HG03571 (cell line): ENCODE data around the gene STAMBP.
A peak's percentile ranks its signal among the peaks of the same experiment; 100 is the strongest.
"Not testable (repeated sequence)": the region's sequence is repeated elsewhere in the genome, so short reads cannot be mapped to it uniquely, and the experiment has no call there.

Experiments used
- ATAC-seq: cut with Tn5 transposase; IDR thresholded peaks from one replicate; pipeline ENCODE4 v1.9.1; 2021; ENCODE audit not compliant: unreplicated experiment

The STAMBP gene

DNA sequence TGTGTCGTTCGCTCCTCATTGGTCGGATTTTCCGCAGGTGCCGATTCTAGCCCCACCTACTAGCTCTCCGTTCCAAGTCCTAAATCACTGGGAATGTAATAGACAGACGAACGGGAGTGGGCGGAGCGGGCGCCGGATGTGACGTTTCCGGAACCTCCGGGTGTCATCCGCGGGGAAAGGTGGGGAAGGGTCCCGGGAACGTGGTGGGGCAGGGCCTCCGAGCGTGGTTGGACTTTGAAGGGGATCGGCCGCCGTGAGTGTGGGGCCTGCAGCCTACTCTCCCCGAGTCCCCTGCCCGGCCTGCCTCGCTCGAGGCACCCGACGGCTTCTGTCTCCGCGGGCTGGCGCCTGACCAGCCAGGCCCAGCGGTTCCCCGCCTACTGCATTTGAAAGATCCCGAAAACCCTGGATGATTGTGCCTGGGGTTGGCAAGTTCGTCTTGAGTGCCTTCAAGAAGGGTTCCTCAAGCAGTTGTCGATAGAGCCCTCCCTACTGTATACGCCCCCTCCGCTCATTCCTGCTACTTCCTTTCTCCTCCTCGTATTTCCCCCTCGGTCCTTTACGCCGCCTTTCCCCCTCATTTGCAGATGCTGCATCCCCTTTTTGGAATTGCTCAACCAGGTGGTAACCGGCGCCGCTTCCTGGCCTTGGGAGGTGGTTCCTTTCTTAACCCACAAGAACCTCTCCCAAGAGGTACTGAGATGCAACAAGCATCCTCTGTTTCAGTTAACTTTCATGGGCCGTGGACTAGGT is at the start of gene STAMBP:
Gene STAMBP (plus strand): TSS at position 144 of the 753 bp plus-strand sequence. CDS start 1,896 bp downstream, outside the sequence.
- peak; percentile 80 for ATAC-seq

DNA sequence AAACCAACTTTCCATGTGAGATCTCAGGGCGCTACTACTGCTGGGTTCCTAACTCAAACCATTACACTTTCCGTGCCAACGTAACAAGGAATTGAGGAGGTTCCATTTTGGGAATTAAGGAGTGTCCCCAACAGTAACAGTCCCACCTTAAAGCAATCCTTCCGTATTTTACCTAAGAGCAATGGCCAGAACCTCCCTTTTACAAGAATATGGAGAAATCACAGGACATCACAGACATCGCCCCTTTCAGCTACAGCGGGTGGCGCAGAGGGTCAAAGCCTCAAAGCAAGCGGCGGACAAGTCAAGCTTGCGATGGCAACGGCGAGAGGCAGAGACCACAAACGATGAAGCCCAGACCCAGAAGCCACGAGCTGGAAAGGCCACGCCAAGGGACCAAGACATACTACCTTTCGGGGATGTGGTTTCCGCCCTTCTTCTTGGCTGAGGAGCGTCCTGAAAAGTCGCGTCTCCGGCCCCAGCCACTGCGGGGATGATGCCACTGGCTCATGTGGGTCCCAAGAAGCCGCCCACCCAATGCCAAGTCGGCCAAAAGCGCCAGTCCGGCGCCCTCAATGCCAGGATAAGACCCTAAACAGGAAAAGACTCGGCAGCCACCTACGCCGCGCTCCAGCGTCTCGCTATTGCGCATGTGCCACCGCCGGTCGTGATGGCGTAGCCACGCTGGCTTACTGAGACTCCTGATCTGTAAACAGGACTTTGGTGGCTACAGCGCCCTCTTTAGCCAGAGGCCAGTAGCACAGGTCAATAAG is 49.1 kb upstream of the STAMBP start, which contains the start of gene DUSP11:
Gene DUSP11 (minus strand): TSS at position 637 of the 770 bp plus-strand sequence. CDS start 129 bp downstream, at position 508.
- peak; percentile 99 for ATAC-seq

DNA sequence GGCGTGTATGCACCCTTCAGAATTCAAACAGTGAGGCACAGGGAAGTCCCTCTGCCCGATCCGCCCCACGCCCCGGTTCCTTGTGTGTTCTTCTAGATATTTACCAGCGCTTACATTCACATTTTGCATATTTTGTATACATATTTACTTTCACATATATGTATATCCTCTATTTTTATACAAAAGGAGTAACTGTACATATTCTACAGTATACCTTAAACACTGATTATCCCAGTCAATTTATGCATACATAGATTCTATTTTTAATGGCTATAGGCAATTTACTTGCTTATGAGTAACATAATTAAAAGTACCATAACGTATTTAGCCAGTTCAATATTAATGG is 48.6 kb upstream of the STAMBP start:
- no peak for ATAC-seq

DNA sequence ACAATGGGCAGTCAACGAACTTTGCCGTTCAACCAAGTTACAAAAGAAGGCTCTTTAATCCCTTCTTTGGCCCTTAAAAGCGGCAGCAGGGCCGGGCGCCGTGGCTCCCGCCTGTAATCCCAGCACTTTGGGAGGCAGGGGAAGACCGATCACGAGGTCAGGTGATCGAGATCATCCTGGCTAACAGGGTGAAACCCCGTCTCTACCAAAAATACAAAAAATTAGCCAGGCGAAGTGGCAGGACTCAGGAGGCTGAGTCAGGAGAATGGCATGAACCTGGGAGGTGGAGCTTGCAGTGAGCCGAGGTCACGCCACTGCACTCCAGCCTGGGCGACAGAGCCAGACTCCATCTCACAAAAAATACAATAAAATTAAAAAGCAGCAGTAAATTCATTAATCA is 45.4 kb upstream of the STAMBP start:
- ATAC-seq: not testable (repeated sequence)

DNA sequence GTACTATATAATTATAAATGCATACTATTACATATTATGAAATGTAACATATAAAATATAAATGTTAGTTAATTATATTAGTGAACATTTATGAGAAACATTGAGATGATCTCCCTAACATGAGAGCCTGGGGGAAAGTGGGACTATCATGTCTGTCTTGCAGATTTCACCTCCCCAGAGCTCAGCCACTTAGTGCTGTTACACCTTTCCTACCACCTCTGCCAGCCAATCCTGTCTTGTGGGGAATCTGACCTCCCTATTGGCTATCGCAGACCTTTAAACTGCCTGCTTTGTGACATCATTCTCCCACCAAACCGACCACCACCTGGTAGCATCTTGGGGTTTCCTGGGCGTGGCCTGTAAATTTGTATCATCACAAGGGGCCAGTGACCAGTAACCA is 44.9 kb upstream of the STAMBP start, which contains the start of gene C2orf78:
Gene C2orf78 (plus strand): TSS at position 301 of the 400 bp plus-strand sequence. CDS start 127 bp downstream, outside the sequence.
- not testable (repeated sequence) for ATAC-seq

DNA sequence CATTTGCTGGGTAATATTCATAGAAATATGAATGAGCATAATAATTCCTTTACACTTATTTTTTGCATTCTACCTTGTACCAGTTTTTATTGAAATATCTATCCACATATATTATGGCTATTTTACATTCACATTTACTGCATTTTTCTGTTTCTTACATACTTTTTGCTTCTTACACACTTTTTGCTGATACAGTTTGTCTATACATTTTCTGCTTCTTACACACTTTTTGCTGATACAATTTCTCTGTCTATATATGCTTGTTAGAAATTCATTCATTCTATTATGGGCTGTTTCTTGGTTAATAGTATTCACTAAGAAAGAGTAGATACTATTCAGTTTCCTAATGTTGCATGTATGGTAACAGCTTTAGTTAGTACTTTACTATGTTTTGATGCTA is 16.9 kb upstream of the STAMBP start:
- ATAC-seq: no peak

DNA sequence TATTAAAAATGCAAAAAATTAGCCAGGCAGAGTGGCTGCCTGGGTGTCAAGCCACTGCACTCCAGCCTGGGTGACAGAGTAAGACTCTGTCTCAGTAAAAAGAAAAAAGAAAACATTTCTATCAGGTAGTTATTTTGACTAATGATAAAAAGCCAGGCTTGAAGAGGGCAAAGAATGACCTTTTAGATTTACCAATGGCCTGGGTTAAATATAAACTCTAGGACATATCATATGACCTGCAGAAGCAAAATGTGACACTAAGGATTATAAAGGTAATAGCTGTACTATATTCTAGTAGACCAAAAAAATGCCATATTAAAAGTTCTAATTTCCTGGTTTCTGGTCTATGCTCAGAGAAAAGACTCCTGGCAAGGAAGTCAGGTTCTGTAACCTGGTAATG is 16.1 kb upstream of the STAMBP start:
- ATAC-seq: no peak

DNA sequence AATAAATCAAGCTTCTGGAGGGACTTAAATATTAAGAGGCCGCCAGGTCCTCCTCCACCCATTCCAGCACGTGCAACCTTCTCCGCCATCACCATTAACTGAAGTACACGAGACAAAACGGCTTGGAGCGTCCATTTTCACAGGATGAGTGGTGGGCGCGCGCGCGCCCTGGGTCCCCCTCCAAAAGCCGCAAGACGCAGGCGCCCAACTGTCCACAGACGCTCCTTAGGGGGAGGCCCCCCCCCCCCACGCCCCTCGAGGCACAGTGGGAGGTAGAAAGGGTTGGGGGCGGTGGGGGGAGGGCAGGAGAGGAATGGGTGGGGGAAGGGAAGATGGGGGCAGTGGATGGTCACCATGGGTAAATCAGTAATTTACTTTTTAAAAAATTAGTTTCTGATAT is 10.5 kb upstream of the STAMBP start:
- no peak for ATAC-seq

DNA sequence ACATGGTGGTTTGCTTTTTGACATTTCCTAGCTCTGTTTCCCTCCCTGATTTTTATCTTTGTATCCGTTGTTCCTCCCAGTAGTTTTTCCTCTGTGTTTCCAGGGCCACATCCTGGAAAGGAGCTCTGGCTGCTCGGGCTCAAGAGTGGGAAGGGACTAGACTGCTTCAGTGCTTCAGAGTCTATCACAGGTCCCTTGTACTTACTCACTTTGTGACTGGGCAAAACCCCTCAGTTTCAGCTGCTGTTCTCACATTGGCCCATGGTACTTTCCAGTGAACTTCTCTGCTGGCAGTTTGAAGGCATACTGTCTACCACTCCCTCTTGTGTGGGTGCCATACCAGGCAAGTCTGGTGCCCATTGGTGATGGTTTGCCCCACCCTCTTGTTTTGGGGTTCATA is 7.5 kb upstream of the STAMBP start:
- peak; percentile 56 for ATAC-seq

DNA sequence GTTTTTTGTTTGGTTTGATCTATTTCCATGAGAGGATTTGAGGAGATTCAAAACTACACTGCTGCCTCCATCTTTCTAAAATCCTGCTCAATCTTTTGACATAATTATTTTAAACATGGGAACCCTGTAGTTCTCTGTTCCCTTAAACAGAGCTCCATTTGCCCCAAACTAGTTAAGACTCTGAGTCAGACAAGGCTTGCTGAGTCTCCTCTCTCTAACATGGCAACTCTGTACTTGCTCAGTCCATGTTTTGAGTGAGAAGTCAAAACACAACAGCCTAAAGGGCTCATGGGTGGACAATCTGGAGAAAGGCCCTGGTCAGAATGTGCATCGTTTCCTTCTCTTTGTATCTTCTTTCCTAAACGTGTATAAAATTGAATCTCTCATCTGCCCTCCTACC is 7.1 kb upstream of the STAMBP start:
- ATAC-seq: no peak

DNA sequence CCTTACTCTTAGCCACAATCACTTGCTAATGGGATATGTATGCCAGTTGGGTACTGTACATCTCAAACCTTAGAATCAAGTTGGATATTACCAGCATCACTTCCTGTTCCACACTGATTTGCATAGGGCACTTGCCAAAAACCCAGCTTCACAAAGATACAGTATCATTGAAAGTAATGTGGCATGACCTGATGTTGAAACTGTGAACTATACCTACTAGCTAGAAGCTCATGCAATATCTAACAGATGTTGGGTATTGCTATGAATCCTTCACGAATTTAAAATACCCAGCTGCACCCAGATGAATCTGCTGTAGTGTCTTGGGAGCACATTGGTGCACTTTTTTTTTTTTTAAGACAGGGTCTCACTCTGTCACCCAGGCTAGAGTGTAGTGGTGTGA is 6.5 kb upstream of the STAMBP start:
- peak; percentile 65 for ATAC-seq

DNA sequence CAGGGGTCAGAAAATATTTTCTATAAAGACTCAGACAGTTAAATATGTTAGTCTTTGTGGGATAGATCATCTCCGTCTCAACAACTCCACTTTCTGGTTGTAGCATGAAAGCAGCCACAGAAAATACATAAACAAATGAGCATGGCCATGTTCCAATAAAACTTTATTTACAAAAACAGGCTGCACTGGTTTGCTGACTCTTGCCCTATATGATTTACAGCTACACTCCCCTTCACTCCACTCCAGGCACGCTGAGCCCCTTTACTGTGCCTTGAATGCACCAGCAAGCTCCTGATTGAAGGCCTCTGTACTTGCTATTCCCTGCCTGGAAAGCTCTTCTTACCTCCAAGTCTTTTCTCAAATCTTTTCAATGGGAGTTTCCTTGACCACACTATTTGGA is 5.8 kb upstream of the STAMBP start:
- no peak for ATAC-seq

DNA sequence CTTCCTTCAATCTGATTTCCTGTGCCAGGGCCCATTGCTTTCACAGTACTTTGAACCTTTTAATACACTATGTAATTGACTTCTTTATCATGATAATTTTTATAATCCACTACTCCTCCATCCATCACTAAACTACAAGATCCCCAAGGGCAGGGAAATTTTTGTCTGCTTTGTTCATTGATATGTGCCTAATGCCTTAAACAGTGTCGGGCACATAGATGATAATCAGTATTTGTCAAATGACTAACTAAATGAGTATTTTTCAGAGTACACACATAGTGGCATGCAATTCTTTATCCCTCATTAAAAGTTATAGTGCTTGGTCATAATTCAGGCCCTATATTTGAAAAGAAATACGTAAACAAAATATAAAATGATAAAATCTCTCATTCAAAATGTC is 5.3 kb upstream of the STAMBP start:
- ATAC-seq: no peak

DNA sequence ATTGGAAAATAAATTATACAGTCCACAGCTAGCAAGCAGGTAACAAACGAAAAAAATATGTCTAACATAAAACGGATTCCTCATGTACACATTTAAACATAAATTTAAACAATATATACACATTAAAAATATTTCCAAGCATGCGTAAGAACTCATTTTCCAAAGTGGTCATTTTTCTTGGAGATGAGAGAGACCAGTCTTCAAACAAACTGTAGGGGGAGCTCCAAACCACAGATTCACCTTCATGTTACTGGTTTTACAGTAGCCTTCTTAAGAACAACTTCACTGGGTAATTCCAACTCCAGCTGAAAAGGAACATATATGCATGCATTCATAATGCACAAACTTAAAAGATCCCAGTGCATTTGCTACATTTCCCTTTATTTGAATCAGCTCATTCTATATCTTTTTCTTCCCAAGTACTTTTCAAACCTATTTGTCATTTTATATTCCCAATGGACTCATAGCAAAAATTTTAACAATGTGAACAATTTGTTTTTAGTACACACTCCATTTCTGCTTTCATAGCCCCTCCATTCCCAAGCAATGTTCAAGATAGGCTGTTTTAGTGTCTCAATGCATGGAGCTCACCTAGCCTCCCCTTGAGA is 4.7 kb upstream of the STAMBP start:
- no peak for ATAC-seq

DNA sequence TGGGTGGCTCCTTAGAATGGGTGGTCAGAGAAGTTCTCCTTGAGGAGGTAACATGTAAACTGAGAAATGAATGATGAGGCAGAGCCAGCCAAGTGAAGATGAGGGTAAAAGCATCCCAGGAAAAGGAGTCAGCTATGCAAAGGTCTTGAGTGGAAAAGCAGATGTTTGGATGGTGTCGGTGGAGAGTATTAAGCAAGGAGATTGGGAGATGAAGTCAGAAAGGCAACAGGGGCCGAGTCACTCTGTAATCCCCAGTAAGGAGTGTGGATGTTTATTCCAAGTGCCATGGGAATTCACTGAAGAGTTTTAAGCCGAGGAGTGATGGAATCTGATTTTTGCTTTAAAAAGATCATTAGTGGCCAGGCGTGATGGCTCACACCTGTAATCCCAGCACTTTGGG is 3.4 kb upstream of the STAMBP start:
- no peak for ATAC-seq

DNA sequence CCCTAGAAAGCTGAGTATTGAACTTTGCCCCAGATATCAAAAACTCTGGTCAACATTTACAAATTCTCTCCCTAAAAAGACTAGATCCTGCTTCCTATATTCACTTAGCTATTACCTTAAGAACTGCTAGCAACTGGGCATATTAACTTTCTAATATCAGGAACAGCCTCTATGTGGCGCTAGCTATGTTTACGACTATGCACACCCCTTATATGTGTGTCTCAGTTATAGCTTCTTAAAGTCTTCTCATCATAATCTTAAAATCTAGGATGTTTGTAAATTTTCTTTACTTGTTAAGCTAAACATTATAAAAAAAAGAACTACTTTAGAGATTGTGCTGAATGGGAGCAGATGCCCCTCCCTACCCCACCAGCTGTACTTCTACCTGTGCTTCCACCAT is 1.7 kb upstream of the STAMBP start:
- ATAC-seq: no peak

DNA sequence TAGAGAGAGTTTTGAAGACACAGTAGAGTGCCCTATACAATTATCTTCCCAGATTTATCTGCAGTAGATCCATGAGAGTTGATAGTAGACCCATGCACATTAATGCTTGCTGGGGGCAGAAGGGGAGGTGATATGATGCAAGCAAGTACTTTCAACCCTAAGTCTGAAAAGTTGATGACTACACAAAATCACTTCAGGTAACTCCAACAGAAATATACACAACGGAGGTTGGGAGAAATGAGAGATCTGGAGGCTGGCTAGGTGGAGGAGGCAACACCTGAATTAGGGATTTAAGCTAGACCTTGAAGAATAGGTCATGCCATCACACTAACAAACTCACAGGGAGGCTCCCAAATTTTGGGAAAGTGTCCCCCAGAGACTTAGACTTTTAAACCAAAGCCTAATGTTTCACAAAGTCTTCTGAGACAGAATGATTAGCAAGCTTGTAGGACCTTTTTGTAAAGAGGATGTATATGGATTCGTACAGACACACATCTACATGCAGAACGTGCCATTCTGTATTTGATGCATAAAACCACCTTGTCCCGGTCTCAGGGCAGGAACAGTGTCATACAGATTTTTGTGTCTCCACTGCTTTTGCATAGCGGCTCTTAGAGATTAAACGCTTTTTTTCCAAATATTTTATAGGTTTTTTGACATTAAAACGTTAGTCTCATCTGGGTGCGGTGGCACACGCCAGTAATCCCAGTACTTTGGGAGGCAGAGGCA is 937 bp upstream of the STAMBP start:
- no peak for ATAC-seq

DNA sequence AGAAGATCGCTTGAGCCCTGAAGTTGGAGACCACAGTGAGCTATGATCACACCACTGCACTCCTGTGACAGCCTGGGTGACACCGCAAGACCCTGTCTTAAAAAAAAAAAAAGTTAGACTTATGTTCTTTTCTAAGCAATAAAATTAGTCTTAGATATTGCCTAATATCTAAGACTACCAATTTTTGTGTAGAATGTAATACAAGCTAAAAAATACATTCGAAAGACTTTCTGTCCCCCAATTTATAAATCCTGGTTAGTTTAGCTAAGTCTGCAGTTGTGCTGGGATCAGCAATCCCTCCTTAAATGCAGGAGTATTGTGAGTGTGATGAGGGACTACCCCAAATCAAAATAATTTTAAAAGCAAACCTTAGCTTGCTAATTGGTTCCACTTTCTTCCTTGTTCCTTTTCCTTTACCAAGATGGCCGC is 358 bp upstream of the STAMBP start:
- ATAC-seq: no peak

DNA sequence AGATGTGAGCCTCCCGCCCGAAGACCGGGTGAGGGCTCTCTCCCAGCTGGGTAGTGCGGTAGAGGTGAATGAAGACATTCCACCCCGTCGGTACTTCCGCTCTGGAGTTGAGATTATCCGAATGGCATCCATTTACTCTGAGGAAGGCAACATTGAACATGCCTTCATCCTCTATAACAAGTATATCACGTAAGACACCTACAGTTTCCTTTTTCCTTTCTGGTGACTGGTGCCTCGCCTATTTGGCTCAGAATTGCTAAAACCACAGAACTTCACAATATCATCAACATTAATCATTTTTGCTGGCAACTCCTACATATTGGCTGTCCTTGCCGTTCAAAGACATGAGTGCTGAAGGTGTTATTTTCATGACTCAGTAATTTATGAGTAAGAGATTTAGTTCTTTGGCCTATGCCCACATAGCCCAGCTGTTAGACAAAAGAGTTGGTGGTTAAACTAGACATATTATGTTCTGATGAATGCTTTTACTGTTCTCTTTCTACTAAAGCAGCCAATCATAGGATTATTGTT is 2.2 kb downstream of the STAMBP start:
- ATAC-seq: no peak

DNA sequence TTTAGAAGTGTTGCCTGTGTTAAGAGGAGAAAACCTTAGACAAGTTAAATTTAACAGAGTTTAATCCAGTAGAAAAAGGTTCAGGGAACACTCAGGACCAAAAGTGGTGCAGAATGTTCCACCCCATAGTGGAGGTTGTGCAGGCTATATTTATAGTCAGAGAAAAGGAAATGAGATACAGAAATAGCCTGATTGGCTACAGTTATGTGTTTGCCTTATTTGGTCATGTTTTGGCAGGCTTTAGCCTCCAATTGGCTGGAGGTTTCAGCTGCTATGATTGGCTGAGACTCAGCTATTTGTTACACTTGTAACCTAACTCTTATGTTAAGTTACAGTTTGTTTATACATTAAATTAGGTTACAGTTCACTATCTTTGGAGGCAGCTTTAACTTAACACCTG is 4.2 kb downstream of the STAMBP start:
- no peak for ATAC-seq
